C1 segment of cervical spinal cord (tissue), 14 donors: ENCODE results near the gene CYP2W1.

ENCODE experiments used
- DNase-seq, 14 donors: peaks; one replicate each; lab custom pipeline; 2025; lab: John Stamatoyannopoulos, UW

The CYP2W1 gene

GRCh38 chr7:966291-967069, 16.5 kb upstream of the CYP2W1 start:
- DNase-seq = peak in 1 of 14 donors; percentile 32

GRCh38 chr7:967361-968082, 15.5 kb upstream of the CYP2W1 start:
- DNase-seq = no peak

GRCh38 chr7:968205-969105, 14.5 kb upstream of the CYP2W1 start:
- no peak for DNase-seq

- no peak for DNase-seq
Measured at GRCh38 chr7:969403-969802, 13.6 kb upstream of the CYP2W1 start.

- no peak for DNase-seq
Measured at GRCh38 chr7:970744-971143, 12.2 kb upstream of the CYP2W1 start.

- DNase-seq = no peak
Measured at GRCh38 chr7:972110-972509, 10.9 kb upstream of the CYP2W1 start.

GRCh38 chr7:972676-973309, 10.2 kb upstream of the CYP2W1 start:
- DNase-seq = no peak

GRCh38 chr7:973312-973711, 9.7 kb upstream of the CYP2W1 start:
- no peak for DNase-seq

- DNase-seq = no peak
Measured at GRCh38 chr7:974172-974571, 8.8 kb upstream of the CYP2W1 start.

- peak in 13 of 14 donors; percentile 44 to 90 (median 80) for DNase-seq
Measured at GRCh38 chr7:974820-975681, 7.9 kb upstream of the CYP2W1 start, which contains the start of gene COX19. Gene COX19, minus strand, starts transcription at chr7:975549. Its CDS starts 40 bp downstream, at chr7:975509.

GRCh38 chr7:975702-976473, 7.1 kb upstream of the CYP2W1 start:
- DNase-seq = no peak

GRCh38 chr7:976901-977325, 6.1 kb upstream of the CYP2W1 start:
- no peak for DNase-seq

GRCh38 chr7:977326-978048, 5.5 kb upstream of the CYP2W1 start:
- peak in 10 of 14 donors; percentile 24 to 81 (median 50) for DNase-seq

- no peak for DNase-seq
Measured at GRCh38 chr7:978049-978346, 5.0 kb upstream of the CYP2W1 start.

GRCh38 chr7:978416-979091, 4.4 kb upstream of the CYP2W1 start:
- no peak for DNase-seq

GRCh38 chr7:979151-979550, 3.8 kb upstream of the CYP2W1 start:
- no peak for DNase-seq

GRCh38 chr7:979886-980571, 3.0 kb upstream of the CYP2W1 start:
- no peak for DNase-seq
